Measurements from ENCODE around the gene FER1L5.

- TF ChIP-seq, protein P1, sequence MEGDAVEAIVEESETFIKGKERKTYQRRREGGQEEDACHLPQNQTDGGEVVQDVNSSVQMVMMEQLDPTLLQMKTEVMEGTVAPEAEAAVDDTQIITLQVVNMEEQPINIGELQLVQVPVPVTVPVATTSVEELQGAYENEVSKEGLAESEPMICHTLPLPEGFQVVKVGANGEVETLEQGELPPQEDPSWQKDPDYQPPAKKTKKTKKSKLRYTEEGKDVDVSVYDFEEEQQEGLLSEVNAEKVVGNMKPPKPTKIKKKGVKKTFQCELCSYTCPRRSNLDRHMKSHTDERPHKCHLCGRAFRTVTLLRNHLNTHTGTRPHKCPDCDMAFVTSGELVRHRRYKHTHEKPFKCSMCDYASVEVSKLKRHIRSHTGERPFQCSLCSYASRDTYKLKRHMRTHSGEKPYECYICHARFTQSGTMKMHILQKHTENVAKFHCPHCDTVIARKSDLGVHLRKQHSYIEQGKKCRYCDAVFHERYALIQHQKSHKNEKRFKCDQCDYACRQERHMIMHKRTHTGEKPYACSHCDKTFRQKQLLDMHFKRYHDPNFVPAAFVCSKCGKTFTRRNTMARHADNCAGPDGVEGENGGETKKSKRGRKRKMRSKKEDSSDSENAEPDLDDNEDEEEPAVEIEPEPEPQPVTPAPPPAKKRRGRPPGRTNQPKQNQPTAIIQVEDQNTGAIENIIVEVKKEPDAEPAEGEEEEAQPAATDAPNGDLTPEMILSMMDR (IDR thresholded peaks at IDR 0.05 in 8 of 11, conservative IDR thresholded peaks at IDR 0.05 in 3 of 11), result no peak
- TF ChIP-seq POLR2A (IDR thresholded peaks at IDR 0.05) (no peak), POLR2AphosphoS5 (IDR thresholded peaks at IDR 0.05) (no peak)
Observed at GRCh38 chr2:96651793-96652192, 9.2 kb downstream of the FER1L5 start.

All from spleen (tissue), 7 donors.